MG63 (cell line): ENCODE results near the gene GPR62. TPM values are rescaled to one million over a fixed set of nuclear protein-coding genes. Genes with fewer than 3 reads are reported as not detected.

Experiments
- DNase-seq: peaks from one replicate; pipeline ENCODE4 v3.0.0-alpha.2; 2020
- H3K27me3 ChIP-seq: fragments of 250-450 bp; sonication (Bioruptor Pico); 2 replicates; pipeline ENCODE4 v1.5.1; 2020; ENCODE audit warnings: mild to moderate bottlenecking, moderate library complexity
- H3K36me3 ChIP-seq: fragments of 250-450 bp; sonication (Bioruptor Pico); 2 replicates; pipeline ENCODE4 v1.5.1; 2020; ENCODE audit warnings: mild to moderate bottlenecking, moderate library complexity
- H3K4me3 ChIP-seq: fragments of 250-450 bp; sonication (Bioruptor Pico); 2 replicates; pipeline ENCODE4 v1.5.1; 2020; ENCODE audit warnings: mild to moderate bottlenecking, moderate library complexity
- H3K9me3 ChIP-seq: fragments of 250-450 bp; sonication (Bioruptor Pico); 2 replicates; pipeline ENCODE4 v1.5.1; 2020; ENCODE audit warnings: mild to moderate bottlenecking, moderate library complexity
- total RNA-seq: library from RNA; depleted of rRNA; stranded (reverse); fragments of >200 nt; shearing (Covaris generic); gene quantifications from 2 replicates; pipeline ENCODE4 v1.2.3, GENCODE V29; 2014; ENCODE audit warnings: low replicate concordance

Gene GPR62
- total RNA-seq, 1 experiment from 2014 or later: not detected

DNA sequence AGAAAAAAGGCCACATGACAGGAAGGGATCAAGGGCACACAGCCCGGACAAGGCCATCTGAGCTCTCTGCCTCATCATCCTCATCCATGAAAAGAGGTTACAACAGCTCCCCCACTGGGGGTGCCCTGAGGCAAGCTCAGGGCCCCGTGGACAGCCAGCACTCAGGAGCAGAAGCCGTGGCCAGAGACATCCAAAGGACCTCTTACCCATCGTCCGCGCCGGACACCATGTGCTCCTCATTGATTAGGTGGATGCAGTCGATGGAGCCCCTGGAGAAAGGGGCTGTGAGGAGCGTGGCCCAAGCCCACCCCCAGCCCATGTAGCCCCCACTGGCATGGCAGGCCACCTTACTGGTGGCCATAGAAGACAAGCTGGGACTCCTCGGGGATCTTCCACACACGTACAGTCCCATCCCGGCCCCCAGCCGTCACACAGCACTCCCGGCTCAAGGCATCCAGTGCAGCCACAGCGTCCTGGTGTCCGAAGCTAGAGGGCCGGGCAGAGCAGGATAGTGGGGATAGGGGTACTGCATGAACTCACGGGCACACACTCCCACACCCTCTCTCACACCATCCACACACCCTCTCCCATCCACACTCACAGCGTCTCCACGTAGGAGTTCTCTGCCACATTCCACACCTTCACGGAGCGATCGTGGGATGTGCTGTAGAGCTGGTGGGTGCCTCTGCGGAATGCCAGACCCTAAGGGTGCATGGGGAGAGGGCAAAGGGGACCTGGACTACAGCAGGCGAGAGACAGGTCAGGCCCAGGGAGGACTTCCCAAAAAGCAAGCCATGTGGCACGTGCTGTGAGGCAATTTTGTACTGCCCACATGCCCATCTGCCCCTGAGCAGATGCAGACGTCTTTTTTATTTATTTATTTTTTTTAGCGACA, 19.9 kb upstream of the GPR62 start:
- Histone ChIP-seq H3K9me3 (no peaks in the 10 kb centered on the region), H3K27me3 (no peaks in the 10 kb centered on the region), H3K36me3 (peaks cover 7% of the 10 kb centered on the region), H3K4me3 (no peak overlapping the region)
- no peak for DNase-seq

DNA sequence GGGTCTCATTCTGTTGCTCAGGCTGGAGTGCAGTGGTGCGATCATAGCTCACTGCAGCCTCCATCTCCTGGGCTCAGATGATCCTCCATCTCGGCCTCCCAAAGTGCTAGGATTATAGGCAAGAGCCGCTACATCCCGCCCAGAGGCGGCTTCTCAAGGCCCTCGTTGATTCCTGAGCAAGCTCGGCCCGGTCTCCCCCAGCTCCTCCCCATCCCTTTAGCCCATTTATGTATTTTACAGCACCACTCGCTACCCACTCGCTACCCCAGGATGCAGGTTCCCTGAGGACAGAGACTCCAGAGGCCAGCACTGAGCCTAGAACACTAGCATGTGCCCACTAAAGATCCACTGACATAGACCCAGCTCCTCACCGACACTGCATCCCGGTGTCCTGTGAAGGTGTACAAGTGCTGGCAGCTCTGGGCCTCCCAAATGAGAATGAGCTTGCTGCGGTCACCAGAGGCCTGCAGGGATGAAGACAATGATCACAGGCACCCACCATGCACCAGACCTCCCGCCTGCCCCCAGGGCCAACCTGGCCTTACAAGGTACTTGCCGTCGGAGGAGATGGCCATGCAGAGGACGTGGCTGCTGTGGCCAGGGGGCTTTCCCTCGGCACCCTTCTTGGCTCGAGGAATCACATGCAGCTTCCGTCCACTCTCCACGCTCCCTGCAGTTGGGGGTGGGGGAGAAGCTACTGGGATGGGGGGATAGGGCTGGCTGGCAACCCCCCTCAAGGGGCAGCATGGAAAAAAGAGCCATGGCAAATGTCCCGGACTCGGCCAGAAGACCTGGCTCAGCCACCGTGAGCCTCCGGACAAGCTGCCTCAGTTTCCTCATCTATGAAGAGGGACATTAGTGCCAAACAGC, 19.1 kb upstream of the GPR62 start:
- Histone ChIP-seq H3K27me3 (no peaks in the 10 kb centered on the region), H3K36me3 (peaks cover 7% of the 10 kb centered on the region), H3K4me3 (no peak overlapping the region), H3K9me3 (no peaks in the 10 kb centered on the region)
- no peak for DNase-seq

DNA sequence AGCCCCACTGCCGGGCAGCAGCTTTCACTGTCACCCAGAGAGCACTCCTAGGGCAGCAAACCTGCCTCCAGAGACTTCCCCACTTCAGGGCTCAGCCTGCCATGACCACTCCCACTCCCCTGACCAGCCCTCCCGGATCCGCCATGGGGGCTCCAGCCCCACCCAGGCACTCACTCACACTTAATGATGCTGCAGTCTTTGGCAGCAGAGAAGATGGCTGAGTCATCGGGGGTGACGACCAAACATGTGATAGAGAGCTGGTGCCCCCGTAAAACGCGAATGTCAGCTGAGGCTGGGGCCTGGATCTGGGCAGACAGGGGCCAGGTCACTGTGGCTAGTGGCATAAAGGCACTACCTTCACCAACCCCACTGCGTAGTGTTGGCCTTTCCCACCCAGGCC, 18.2 kb upstream of the GPR62 start:
- Histone ChIP-seq H3K36me3 (peaks cover 7% of the 10 kb centered on the region), H3K4me3 (no peak overlapping the region), H3K9me3 (no peaks in the 10 kb centered on the region), H3K27me3 (no peaks in the 10 kb centered on the region)
- peak; percentile 16 for DNase-seq

DNA sequence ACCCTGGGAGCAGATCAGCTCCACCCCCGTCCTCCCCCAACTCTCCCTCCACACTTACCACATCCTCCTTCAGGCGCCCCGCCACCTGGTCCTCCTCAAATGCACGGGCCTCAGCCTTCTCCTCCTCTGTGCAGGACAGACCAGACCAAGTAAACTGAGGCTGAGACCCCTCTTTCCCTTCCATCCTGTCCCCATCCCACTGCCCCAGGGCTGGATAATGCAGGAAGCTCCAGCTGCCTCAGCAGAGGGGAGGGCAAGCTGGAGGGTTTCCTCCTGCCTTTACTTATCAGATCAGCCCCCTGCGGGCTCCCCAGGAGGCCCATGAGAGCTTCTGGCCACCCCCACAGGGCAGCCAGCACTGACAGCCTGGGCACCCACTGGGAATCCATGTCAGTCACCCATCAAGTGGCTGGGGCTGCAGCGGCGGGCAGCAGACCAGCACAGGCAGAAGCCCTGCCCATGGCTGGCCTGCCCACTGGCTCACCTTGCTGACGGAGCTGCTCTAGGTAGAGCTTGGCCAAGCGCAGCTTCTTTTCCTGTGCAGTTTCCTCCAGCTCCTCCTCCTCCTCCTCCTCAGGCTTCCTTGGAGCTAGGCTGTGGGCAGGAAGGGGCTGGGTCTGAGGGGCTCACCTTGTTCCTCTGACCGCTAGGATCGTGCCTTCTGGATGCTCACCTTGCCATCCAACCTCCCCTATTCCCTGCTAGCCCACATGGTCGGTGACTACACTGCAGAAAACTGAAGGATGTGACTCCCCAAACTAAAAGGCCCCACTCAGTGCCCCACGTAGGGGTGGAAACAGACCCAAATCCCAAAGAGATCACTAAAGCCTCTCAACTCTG, 17.4 kb upstream of the GPR62 start:
- H3K27me3 ChIP-seq: no peaks in the 10 kb centered on the region
- no peaks in the 10 kb centered on the region for H3K9me3 ChIP-seq
- no peak for DNase-seq
- H3K4me3 ChIP-seq: no peak overlapping the region
- H3K36me3 ChIP-seq: peaks cover 7% of the 10 kb centered on the region

DNA sequence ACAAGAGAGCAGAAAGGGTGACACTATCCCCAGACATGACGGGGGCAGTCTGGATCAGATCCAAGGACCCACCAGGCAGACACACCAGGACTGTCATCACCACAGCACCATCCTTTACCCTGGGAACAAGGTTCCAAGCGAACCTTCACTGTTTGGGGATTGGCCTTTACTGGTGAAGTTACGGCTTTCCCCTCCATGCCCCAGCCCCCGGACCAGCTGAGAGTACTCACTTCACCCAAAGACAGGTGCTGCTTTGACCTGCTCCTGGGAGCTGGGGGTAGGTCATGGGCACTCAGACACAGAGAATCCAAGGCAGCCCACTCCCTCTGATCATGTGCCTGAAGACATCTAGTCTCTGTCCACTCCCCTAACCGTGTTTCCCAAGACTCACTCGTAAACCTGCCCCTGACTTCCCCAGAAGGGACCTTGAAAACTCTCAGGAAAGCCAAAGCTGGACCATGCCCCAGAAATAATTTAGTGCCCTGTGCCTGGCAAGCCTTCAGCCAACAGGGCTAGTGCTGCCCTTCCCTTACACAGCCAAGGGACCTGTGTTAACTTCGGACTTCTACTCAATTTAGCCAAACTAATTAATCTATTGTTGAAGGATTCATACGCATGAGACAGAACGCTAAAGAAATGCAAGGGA, 16.3 kb upstream of the GPR62 start:
- H3K9me3 ChIP-seq: no peaks in the 10 kb centered on the region
- H3K4me3 ChIP-seq: no peak overlapping the region
- no peak for DNase-seq
- H3K36me3 ChIP-seq: peaks cover 7% of the 10 kb centered on the region
- no peaks in the 10 kb centered on the region for H3K27me3 ChIP-seq

DNA sequence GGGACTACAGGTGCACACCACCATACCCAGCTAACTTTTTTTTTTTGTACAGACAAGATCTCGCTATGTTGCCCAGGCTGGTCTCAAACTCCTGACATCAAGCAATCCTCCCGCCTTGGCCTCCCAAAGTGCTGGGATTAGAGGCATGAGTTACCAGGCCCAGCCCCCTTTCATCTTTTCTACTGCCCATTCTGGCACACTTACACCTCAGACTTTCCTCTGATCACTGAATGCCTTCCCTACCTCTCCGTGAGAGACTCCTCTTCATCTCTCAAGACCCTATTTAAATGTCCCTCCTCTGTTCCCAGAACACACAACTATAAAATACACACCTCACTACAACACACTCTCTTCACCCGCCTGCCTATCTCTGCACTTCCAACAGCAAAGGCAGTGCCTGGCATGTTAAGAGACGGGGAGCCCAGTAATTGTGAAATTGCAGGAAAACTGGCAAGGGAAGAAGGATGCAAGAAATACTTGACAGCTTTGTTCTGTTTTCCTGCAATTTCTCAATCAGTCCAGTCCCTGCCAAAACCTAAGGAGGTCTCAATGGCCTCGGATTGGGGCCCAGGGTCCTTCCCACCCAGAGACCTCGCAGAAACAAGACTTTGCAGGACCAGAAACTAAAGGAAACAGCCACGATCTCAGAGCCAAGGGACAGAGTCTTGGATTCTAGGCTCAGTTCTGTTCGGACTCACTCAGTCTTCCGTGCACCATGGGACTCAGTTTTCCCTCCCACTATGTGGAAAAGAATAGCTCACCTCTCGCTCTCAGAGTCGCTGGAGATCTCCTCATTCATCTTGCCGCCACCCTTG, 14.3 kb upstream of the GPR62 start:
- no peaks in the 10 kb centered on the region for H3K27me3 ChIP-seq
- no peaks in the 10 kb centered on the region for H3K9me3 ChIP-seq
- no peak for DNase-seq
- H3K4me3 ChIP-seq: peak overlapping the region; percentile 88
- peaks cover 7% of the 10 kb centered on the region for H3K36me3 ChIP-seq

DNA sequence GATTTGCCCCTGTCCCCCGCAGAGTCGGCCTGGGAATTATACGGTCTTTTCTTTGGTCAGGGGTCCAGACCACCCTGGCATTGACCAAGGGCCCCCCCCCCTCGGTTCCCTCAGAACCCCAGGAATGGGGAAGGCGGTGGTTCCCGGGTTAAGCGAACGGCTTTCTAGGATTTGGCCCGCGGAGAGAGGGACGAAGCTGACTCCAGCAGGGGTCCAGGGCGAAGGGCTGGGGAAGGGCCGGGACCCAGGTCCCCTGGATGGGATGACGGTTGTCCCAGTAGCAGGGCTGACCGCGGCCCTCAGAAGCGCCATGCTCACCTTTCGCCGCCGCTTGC, 13.8 kb upstream of the GPR62 start:
- peak overlapping the region; percentile 88 for H3K4me3 ChIP-seq
- H3K27me3 ChIP-seq: no peaks in the 10 kb centered on the region
- no peaks in the 10 kb centered on the region for H3K9me3 ChIP-seq
- no peak for DNase-seq
- H3K36me3 ChIP-seq: peaks cover 7% of the 10 kb centered on the region; the same call in 1 of the 2 replicates

DNA sequence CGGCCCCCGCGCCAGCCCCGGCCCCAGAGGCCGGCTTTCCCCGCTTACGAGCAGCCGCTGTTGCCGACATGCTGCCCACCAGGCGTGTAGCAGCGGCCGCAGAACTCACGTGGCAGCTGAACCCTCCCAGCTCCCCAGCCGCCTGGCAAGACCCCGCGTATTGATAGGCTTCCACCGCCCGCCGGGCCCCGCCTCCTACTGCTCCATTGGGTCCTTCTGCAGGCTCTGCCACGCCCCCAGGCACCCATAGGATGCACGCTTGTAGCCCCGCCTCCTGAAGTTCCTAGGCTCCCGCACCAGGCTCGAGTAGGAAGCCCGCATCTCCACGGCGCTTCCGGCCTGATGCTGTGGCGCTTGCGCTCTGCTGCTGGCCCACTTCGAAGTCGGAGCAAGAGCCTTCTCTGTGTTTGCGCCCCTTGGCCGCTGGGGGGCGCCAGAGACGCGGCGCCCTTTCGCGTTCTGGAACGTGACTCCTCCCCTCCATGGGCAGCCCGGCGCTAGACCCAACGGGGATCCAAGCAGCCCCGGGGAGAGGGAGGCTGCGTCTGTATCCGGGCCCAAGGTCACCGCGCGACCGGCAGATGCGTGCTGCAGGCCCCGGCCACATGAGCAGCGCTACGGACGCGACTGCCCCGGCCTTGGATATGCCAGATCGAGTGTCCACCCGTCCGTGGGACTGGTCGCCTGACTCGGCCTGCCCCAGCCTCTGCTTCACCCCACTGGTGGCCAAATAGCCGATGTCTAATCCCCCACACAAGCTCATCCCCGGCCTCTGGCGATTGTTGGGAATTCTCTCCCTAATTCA, 13.2 kb upstream of the GPR62 start, which contains the start of the genes PARP3 and RRP9:
PARP3 (plus strand) TSS at position 566 of the 805 bp plus-strand sequence. CDS start 993 bp downstream, outside the sequence.
RRP9 (minus strand) TSS at position 107 of the 805 bp plus-strand sequence; CDS start at position 70, 37 bp downstream.
- H3K36me3 ChIP-seq: peaks cover 7% of the 10 kb centered on the region; the same call in 1 of the 2 replicates
- peak; percentile 99 for DNase-seq
- H3K27me3 ChIP-seq: no peaks in the 10 kb centered on the region
- H3K4me3 ChIP-seq: peak within 1 kb of the TSS; percentile 88
- no peaks in the 10 kb centered on the region for H3K9me3 ChIP-seq

DNA sequence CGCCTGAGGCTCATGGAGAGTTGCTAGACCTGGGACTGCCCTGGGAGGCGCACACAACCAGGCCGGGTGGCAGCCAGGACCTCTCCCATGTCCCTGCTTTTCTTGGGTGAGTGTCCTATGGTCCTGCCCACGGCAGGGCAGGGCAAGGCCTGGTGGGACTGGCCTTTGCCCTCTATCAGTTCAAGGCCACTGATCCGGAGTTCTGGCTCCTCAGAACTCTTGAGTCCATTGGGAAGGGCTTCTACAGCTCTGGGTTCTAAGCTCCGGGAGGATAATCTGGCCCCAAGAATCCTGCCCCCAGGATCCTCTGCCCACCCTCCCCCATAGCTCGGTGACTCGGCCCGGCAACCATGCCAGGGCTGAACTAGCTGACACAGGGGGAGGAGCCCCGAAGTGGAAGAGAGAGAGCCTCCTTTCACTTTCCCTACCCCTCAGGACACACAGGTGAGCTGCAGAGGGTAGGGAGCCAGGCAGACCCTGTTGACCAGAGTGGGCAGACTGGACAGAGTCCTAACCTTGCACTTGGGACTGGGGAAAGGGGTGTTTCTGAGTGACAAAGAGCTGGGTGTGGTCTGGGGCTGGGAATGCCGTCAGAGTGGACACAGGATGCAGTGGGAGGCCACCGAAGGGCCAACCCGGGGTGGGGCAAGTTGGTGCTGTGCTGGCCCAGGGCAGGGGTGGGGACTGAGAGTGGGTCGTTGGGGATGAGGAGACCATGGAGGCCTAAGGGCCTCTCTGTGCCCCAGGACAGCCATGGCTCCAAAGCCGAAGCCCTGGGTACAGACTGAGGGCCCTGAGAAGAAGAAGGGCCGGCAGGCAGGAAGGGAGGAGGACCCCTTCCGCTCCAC, 12.4 kb upstream of the GPR62 start:
- Histone ChIP-seq H3K36me3 (peaks cover 6% of the 10 kb centered on the region; the same call in 1 of the 2 replicates), H3K9me3 (no peaks in the 10 kb centered on the region), H3K4me3 (peak overlapping the region; percentile 50), H3K27me3 (no peaks in the 10 kb centered on the region)
- DNase-seq: peak; percentile 71

DNA sequence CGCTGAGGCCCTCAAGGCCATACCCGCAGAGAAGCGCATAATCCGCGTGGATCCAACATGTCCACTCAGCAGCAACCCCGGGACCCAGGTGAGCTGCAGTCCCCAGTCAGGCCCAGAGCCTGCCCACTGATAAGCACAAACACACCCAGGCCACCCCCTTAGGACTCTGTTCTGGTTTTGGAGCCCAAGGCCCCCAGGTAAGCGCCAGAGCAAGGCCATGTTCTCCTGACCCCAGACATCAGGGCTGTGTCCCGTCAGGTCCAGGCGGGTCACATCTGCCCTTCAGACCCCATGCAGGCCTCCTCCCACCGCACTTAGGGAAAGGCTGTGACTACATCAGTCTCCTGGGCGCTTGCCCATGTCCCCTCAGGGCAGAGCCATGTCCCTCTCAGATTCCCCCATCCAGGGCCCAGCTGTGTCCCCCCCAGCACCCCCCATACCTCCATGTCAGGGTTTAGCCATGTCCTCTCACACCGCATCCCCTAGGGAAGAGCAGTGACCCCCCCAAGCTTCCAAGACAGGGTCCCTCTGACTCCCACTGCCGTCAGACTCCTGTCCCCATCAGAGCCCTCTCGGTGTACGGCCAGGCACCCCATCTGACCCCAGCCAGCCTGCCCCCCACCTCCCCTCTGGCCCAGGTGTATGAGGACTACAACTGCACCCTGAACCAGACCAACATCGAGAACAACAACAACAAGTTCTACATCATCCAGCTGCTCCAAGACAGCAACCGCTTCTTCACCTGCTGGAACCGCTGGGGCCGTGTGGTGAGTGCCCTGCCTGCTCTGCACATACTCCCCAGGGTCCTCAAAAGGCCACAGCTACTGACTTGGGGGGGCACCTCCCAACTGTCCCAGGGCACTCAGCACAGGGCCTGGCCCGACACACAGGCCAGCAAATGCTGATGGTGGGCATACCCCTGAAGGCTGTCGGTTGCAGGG, 11.5 kb upstream of the GPR62 start:
- no peaks in the 10 kb centered on the region for H3K36me3 ChIP-seq
- H3K9me3 ChIP-seq: no peaks in the 10 kb centered on the region
- DNase-seq: no peak
- H3K4me3 ChIP-seq: no peak overlapping the region
- no peaks in the 10 kb centered on the region for H3K27me3 ChIP-seq

DNA sequence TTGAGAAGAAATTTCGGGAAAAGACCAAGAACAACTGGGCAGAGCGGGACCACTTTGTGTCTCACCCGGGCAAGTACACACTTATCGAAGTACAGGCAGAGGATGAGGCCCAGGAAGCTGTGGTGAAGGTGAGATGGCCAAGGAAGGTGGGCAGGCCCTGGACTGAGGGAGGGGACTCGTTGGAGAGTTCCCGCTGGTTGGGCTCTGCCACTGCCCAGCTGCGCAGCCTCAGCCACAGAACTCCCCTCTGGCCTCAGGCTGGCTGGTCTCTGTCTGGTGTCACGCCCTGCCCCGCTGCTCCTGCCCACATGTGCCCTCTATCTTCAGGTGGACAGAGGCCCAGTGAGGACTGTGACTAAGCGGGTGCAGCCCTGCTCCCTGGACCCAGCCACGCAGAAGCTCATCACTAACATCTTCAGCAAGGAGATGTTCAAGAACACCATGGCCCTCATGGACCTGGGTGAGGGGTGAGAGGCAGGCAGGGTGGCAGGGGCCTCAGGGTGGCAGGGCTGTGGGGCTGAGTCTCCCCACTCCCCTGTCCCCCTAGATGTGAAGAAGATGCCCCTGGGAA, 10.6 kb upstream of the GPR62 start:
- Histone ChIP-seq H3K27me3 (no peaks in the 10 kb centered on the region), H3K9me3 (no peaks in the 10 kb centered on the region), H3K36me3 (no peaks in the 10 kb centered on the region), H3K4me3 (no peak overlapping the region)
- no peak for DNase-seq

DNA sequence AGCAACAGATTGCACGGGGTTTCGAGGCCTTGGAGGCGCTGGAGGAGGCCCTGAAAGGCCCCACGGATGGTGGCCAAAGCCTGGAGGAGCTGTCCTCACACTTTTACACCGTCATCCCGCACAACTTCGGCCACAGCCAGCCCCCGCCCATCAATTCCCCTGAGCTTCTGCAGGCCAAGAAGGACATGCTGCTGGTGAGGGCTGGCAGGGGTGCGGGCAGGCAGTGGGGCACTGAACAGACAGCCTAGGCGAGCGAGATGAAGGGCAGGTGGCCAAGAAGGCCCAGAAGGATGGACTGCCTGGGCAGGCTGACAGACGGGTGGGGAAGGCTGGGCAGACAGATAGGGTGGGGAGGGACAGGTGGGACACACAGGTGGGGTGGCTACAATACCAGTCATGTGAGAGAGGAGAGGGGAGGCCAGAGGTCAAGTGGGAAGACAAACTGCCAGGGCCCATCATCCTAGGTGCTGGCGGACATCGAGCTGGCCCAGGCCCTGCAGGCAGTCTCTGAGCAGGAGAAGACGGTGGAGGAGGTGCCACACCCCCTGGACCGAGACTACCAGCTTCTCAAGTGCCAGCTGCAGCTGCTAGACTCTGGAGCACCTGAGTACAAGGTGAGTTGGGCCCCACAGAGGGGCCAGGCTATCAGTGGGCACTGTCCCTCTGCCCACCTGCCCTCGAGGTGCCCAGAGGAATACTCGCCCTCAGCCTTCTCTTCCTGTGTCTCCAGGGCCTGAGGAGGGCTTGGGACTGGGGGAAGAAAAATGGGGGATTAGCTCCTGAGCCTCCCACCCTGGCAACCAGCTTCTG, 9.9 kb upstream of the GPR62 start:
- no peak overlapping the region for H3K4me3 ChIP-seq
- no peaks in the 10 kb centered on the region for H3K36me3 ChIP-seq
- H3K9me3 ChIP-seq: no peaks in the 10 kb centered on the region
- no peak for DNase-seq
- H3K27me3 ChIP-seq: no peaks in the 10 kb centered on the region
